Fibroblast of the conjunctiva (primary cell): Measurements from ENCODE around the gene HDAC2.
A peak's percentile ranks its signal among the peaks of the same experiment; 100 is the strongest.

Source experiments
- DNase-seq: peaks from one replicate; pipeline ENCODE4 v3.0.0-alpha.2; 2010; ENCODE audit warnings: low read depth

HDAC2 gene

GRCh38 chr6:113909224-113909856, 61.6 kb downstream of the HDAC2 start:
- peak; percentile 55 for DNase-seq

GRCh38 chr6:113908801-113909200, 62.1 kb downstream of the HDAC2 start:
- DNase-seq: no peak

DNA sequence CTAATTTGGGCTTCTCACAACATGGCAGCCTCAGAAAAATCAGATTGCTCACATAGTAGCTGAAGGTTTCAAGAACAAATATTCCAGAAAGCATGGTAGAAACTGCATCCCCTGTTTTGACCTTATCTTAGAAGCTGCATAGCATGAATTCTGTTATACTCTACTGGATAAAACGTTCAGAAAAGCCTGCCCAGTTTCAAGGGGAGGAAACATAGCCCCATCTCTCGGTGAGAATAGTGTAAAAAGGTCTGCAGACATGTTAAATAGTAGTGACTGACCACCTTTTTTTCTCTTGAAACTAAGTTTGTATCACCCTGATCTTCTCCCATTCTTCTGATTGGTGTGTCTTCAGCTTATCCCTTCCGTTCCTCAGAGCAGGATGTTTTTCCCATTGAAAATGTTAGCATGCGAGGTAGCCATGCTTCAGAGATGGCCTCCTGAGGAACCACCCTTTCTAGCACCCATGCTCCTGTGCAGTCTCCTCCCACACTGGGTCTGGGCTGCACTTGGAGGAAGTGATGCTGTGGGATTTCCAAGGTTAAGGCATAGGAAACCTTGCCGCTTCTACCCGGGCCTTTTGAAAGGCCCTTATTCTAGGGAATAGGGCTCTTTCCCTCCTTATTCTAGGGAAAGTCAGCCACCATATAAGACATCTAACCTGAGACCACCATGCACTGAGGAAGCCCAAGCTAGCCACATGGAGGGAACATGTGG, 63.7 kb downstream of the HDAC2 start:
- no peak for DNase-seq

GRCh38 chr6:113903666-113904330, 67.2 kb downstream of the HDAC2 start:
- no peak for DNase-seq

- no peak for DNase-seq
These were observed 69.5 kb downstream of the HDAC2 start for GRCh38 chr6:113901482-113901881.

DNA sequence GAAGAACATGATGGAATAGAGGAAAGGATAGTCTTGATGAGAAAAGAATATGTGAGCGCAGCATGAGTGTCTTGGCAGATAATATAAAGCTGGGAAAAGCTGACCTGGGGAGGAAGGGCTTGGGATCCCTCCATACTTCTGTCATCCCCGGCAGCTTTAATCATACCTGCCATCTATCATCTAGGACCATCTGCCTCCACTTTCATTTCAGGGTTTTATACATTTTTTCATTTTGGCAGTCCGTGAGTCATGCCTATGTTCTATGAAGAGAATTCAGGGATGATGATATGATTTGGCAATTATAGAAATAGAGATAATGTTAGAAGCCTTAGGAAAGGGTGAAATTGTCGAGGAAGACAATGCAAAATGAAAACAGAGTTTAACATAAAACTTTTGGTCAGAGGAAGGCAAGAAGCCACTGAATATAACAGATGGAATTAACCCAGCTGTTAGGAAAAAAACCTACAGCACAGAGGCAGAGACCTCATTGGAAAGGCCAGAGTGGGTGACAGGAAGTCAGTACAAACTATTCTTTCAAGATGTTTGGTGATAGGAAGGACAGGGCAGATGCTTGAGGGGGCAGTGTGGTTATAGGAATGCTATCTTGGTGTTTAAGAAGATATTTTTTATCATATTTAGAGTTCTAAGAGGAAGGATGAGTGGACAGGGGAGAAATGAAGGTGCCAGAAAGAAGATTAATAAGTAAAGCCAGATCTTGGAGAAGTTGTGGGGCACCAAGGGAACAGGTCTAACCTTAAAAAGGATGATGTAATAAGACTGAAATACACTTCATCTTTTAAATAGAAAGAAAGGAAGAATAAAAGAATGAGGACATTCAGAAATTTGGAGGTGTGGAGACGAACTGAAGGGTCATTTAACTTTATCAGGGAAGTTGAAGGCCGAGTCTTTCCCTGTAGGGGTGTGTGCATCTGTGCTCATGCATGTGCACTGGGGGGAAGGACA, 76.0 kb downstream of the HDAC2 start:
- no peak for DNase-seq

- no peak for DNase-seq
These were observed 77.1 kb downstream of the HDAC2 start for GRCh38 chr6:113893866-113894265.

DNA sequence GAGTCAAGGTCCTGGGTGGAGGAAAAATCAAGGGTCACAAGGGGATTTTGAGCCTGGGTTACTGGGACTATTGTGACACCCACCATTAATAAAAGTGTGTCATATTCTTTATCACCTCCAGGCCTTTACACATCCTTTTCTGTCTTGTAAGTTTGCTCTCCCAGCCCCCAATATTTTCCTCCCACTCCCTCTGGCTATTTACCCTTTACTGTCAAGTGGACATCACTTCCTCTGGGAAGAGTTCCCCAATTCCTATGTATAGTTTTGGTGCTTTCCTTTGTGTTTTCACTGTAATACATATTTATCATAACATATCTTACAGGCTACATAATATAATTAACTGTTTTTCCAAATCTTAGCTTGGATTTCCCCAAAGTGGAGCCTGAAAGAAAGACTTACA, 77.5 kb downstream of the HDAC2 start:
- no peak for DNase-seq

DNA sequence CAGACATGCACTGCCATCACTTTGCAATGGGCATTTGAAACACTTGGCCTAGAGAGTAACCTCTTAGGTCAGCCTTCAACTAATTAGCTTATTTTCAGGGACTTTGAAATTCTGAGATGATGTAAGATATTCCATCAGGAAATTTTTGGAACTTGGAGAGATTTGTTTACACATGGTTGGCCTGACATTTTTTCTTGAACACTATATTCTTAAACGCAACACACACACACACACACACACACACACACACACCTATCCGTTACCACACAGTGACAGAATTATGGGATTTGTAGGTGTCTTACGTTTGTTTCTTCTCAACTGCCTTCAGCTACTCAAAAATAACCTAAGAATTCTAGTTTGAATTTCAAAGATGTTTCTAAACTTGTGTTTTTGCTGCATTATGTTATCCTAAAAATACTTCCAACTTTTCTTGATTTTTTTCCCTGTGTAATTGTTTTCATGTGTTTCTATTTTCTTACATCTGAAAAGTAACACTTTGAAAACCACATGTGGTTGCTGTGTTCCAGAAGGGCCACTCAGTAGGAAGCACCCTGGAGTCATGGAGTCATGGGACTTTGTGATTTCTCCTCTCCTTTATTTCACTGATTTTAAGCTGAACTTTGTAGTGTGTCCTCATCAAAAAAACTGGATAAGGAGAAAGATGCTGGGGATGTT, 81.9 kb downstream of the HDAC2 start:
- DNase-seq: no peak

DNA sequence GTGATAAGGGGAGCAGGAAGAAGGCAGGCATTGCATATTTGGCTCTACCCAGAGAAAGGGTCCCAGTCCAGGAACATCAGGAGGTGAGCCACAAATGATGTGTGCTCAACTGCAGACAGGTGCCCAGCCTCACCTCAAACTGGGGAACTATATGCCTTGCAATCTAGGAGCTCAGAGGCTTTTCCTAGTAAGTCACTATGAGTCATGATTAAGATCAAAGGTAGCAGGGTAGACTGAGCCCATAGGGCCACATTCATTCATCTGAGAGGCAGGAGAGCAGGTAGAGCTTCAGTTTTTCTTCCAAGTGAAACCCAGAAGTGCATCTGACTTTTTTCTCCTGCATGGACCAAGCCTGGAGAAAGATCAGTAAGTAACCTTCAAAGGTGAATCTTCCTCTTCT, 82.5 kb downstream of the HDAC2 start:
- no peak for DNase-seq

GRCh38 chr6:113886512-113886911, 84.4 kb downstream of the HDAC2 start:
- no peak for DNase-seq

DNA sequence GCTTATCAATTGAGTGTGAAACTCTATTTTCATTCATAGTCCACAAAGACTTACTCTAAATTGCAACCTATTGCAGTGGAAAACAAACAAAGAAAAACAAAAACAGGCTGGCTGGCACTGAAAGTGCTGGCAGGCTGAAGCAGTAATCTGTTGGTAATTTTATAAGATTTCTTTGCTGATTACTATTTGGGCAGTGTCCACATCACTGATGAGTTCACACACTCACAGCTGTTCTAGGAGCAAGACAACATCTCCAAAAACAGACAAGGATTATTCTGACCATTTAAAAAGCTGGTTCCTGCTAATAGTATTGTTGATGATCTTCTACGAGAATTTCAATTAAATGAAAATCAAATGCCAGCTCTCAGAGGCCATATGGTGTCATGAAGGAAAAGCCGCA, 86.9 kb downstream of the HDAC2 start:
- no peak for DNase-seq
